ENCODE results near the gene CPLX4. TPM values are rescaled to one million over a fixed set of nuclear protein-coding genes. Genes with fewer than 3 reads are reported as not detected.

CPLX4 gene, protein sequence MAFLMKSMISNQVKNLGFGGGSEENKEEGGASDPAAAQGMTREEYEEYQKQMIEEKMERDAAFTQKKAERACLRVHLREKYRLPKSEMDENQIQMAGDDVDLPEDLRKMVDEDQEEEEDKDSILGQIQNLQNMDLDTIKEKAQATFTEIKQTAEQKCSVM
- not detected for total RNA-seq
- long read RNA-seq, result 0 reads

DNA sequence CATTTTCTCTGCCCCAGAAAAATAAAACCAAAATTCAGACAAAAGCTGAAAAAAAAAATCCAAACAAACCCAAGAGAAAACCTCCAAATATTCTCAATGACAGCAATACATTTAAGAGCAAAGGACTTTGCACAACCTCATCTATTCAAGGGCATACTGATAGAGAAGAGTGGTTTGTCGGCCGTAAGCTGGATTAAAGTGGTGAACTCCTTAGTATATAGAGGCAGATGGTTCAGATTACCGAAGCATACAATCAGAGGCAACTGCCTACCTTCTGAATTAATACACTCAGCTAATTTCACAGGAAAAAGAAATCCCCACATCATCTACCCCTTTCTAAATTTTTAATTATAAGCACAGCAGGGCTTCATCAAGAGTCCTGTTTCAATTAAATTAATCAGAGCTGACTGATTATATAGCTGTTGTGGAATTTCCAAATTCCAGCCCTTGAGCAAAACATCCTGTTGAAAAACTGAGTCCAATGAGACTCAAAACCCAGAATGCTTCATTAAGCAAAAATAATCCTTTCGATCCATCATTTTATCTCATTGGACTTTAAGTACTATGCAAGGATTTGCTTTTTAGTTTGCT is at the start of gene CPLX4:
CPLX4 (minus strand) TSS at position 190 of the 591 bp plus-strand sequence; CDS start at position 3, 187 bp downstream.
- no peak for DNase-seq

DNA sequence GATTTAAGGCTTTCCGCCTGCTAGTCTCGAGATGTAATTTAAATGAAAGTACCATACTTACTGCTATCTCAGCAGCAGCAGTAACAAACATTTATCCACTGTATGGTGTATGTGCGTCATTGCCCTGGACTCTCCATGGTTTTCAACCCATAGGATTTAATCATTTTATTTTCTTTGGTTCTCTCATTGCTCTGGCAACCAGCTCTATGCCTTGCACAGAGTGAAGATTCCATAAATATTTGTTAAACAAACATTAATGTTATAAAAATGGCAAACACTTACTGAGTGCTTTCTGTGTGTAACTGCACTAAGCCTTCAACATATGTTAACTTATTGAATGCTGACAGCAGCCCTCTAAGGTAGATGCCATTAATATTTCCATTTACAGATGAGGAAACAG is 41.9 kb upstream of the CPLX4 start:
- intact Hi-C loops (cut with DNase I, micrococcal nuclease), result no loop called here
- DNase-seq (no peak), ATAC-seq (no peak)

More for the DNA sequence above, at the start of gene CPLX4:
- no peak for ATAC-seq
- intact Hi-C loops (cut with DNase I, micrococcal nuclease), result no loop called here

GRCh38 chr18:59359576-59359952 is 41.1 kb upstream of the CPLX4 start:
- DNase-seq, result no peak
- intact Hi-C loops (cut with DNase I, micrococcal nuclease), result no loop called here
- ATAC-seq, result peak; percentile 17

DNA sequence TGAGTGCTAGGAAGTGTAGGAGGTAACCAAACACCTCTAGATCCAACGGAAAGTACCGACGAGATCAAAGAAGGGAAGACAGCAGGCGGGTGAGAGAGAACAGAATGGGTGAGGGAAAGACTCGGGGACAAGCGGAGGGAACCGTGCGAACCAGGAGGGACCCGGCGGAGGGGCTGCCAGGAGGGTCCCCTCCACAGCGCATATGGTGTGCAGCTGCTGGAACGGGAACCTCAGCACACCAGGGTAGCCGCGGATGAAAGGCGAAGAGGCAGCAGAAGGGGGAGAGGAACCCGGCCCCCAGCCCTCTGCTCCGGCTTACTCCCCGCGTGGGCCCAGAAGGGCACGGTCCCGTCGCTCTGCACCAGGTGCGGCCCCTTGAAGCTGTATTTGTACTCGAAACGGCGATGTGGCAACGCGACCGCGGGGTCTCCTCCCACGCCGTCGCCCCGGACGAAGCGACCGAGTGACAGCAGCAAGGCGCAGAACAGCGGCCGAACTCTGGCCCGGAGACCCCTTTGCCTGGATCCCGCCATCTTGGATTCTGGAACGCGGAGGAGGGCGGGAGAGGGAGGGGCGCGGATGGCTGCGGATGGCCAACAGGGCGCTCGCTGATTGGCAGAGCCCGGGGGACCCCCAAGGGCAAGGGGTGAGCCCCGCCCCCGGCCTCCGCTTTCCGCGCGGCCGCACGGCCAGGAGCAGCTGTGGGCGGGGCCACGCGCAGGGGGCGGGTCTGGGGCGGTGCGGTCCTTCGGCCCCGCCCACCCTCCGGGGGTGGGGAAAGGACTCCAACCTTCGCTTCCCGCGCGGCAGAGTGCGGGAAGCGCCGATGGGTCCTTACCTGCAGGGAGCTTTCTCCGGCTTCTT is 40.5 kb upstream of the CPLX4 start, which contains the start of gene LMAN1:
LMAN1 (minus strand) TSS at position 554 of the 864 bp plus-strand sequence; CDS start at position 533, 21 bp downstream.
- intact Hi-C loops (cut with DNase I, micrococcal nuclease), result no loop called here
- DNase-seq (peak; percentile 94 to 97), ATAC-seq (peak; percentile 99)

DNA sequence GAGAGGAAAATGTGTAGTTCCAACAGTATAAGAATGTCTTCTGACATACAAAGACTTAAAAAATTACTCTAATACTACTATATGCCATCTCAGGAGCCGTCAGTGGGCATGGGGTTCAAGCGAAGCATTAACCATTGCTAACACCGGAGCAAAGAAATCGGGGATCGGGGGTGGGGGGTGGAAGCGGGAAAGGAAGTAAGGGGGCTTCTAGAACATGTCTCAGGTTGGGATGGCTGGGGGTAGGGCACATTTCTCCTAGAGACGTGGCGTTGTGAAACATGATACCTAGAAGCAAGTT is 39.9 kb upstream of the CPLX4 start:
- no peak for ATAC-seq
- peak; percentile 18 to 31 for DNase-seq
- intact Hi-C loops (cut with DNase I, micrococcal nuclease), result no loop called here

GRCh38 chr18:59357928-59358327 is 39.5 kb upstream of the CPLX4 start:
- intact Hi-C loops (cut with DNase I, micrococcal nuclease), result no loop called here
- ATAC-seq (peak; percentile 24), DNase-seq (no peak)

DNA sequence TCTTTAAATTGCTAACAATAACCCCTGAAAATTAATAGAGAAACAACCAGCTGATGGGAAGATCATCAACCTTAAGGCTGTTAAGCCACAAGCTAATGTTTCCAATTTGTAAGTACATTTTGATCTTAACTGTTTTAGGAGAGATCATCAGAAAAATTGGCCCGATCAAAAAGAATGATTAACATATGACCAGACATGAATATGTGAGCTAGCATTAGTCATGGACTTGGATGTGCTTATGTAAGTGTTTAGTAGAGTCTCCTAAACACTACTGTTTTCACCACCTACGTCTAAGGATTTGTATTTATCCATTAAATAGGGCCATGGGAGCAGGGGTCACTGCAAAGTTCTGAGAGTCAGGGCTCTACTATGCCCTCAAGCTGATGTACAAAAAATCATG is 36.3 kb upstream of the CPLX4 start:
- DNase-seq (no peak), ATAC-seq (no peak)
- intact Hi-C loops (cut with DNase I, micrococcal nuclease), result no loop called here

GRCh38 chr18:59353079-59353680 is 34.7 kb upstream of the CPLX4 start:
- intact Hi-C loops (cut with DNase I, micrococcal nuclease), result no loop called here
- no peak for DNase-seq

GRCh38 chr18:59352250-59352855 is 33.9 kb upstream of the CPLX4 start:
- ATAC-seq (no peak), DNase-seq (no peak)
- intact Hi-C loops (cut with DNase I, micrococcal nuclease), result no loop called here

More at GRCh38 chr18:59353079-59353680, 34.7 kb upstream of the CPLX4 start:
- no peak for ATAC-seq

GRCh38 chr18:59345556-59345955 is 27.1 kb upstream of the CPLX4 start:
- ATAC-seq (no peak), DNase-seq (no peak)
- intact Hi-C loops (cut with DNase I, micrococcal nuclease), result no loop called here

DNA sequence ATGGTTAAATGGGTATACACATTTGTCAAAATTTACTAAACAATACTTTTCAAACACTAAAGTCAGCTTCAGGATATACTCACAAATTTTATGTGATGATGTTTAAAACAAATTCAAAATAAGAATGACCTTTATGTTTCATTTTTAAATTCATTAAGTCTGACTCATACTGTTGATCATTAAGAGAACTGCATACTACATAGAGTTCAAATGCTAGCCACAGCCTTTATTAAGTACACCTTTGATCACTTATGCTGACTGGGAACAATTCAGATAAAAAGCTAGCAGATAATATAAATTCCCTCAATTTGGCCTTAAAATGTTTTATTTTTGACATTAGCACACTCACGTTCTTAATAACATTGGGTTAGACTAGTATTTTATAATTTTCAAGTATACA is 26.5 kb upstream of the CPLX4 start:
- ATAC-seq (no peak), DNase-seq (no peak)
- intact Hi-C loops (cut with DNase I, micrococcal nuclease), result no loop called here

DNA sequence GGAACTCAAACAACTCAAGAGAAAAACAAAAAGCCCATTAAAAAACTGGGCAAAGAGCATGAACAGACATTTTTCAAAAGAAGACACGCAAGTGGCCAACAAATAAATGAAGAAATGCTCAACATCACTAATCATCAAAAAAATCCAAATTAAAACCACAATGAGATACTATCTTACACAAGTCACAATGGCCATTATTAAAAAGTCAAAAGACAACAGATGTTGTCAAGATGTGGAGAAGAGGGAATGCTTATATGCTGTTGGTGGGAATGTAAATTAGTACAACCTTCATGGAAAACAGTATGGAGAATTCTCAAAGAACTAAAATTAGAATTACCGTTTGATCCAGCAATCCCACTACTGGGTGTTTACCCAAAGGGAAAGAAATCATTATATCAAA is 25.5 kb upstream of the CPLX4 start:
- intact Hi-C loops (cut with DNase I, micrococcal nuclease), result no loop called here
- no peak for DNase-seq
- ATAC-seq, result no peak

- intact Hi-C loops (cut with DNase I, micrococcal nuclease), result no loop called here
- DNase-seq (no peak), ATAC-seq (no peak)
Measured at GRCh38 chr18:59340817-59341216, 22.4 kb upstream of the CPLX4 start.

DNA sequence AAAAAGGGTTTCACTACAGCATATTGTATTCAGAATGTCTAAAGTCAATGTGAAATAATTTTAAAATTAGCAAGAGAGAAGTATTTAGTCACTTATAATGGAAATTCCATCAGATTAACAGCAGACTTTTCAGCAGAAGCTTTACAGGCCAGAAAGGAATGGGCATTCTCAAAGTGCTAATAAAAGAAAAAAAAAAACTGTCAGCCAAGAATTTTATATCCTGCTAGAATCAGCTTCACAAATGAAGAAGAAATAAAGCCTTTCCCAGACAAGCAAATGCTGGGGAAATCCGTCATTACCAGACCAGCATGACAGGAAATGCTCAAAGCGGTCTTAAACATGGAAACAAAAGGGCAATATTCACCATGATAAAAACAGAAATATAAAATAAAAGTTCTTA is 21.9 kb upstream of the CPLX4 start:
- ATAC-seq, result no peak
- DNase-seq, result no peak
- intact Hi-C loops (cut with DNase I, micrococcal nuclease), result no loop called here

DNA sequence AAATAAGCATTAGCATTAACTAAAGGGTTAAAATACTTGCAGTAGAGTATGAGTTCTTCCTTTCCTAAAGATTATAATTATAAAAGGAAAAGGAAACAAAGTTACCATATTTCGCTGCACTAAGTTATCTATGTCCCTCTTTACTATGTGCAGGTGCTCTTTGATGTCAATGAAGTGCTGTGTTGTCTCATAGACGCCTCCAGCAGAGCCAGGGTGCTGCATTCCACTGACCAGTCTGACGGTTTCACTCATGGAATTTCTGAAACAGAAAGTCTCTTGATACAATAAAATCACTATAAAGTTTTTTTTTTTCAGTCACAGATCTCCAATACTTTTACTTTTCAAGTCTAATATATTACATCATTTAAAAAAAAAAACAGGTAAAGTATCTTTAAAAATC is 14.5 kb upstream of the CPLX4 start:
- DNase-seq, result no peak
- intact Hi-C loops (cut with DNase I, micrococcal nuclease), result no loop called here
- no peak for ATAC-seq

DNA sequence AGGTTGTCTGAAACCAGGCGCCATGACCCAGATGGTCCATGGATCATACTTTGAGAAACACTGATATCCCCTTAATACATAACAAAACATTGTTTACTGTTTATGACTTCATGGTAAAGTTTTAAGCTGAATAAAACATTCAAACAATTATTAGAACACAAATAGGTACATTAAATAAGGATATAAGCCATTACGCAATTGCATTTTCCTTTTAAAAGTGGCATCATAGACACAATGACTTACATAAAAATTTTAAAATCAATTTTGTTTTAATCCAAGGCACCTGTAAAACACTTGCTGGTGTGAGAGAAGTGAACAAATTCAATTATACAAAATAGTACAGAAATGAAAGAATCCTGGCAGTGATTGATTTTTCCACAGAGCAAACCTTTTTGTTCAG is 10.2 kb upstream of the CPLX4 start:
- DNase-seq, result no peak
- ATAC-seq, result no peak
- intact Hi-C loops (cut with DNase I, micrococcal nuclease), result no loop called here

DNA sequence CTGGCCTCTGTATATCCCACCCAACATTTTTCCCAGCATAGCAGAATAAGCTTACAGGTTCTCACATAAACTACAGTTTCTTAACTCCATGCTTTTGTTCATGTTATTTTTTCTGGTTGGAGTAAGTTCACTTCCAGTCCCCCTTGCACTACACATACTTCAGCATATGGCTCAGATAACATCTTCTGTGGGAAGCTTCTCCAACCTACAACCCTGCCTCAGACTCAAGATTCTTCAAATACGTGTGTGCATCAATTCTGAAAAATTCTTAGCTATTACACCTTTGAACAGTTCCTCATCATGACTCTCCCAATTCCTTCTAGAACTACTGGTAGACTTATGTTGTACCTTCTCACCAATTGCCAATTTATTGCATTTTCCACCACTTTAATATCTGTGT is 7.5 kb upstream of the CPLX4 start:
- intact Hi-C loops (cut with DNase I, micrococcal nuclease), result no loop called here
- no peak for DNase-seq
- no peak for ATAC-seq

DNA sequence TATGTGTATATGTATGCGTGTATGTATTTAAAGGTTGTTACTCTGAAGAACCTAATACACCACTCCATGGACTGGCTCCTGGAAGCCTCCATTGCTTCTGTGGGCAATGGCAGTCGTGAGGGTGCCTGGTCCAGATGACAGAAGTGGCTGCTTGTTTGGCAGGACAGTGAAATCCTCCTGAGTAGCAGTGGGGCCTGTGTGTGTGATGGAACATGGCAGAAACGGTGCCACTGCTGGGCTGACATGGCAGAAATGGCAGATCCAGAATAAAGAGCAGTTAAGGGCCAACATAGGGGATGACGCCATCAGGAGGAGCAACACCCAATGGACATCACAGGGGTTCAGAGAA is 6.1 kb upstream of the CPLX4 start:
- no peak for ATAC-seq

DNA sequence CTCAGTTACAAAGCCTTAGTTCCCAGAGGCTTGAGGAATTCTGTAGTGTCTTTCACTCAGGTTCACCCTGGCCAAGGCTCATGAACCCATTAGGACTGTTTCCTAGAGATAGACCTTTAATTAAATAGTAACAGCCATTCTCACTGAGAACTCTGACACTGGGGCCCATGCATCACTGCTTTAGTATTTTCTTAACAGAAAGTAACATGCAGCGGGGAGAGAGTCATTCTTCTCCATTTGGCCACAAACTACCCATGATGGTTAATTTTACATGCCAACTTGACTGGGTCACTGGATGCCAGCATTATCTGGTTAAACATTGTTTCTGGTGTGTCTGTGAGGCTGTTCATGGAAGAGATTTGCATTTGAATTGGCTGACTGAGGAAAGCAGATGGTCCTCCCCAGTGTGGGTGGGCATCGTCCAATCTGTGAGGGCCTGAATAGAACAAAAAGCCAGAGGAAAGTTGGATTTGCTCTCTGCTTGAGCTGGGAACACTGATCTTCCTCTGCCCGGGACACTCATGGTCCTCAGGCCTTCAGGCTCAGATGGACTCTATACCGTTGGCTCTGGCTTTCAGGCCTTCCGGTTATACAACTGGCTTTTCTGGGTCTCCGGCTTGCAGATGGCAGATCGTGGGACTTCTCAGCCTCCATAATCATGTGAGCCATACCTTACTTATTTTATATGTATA is 5.6 kb upstream of the CPLX4 start:
- no peak for DNase-seq
- intact Hi-C loops (cut with DNase I, micrococcal nuclease), result no loop called here
- ATAC-seq, result no peak

More for the DNA sequence above, 6.1 kb upstream of the CPLX4 start:
- no peak for DNase-seq
- intact Hi-C loops (cut with DNase I, micrococcal nuclease), result no loop called here

All from left colon (tissue), 2 donors.